ENCODE measurements around the gene FADS3. TPM values are rescaled to one million over a fixed set of nuclear protein-coding genes. Genes with fewer than 3 reads are reported as not detected.

FADS3 gene
- total RNA-seq, 1 donor from 2014 or later = 22.6 TPM

- no peak for DNase-seq (ENCODE audit: low spot score)
These were observed 53.8 kb downstream of the FADS3 start for GRCh38 chr11:61837411-61838005.

DNA sequence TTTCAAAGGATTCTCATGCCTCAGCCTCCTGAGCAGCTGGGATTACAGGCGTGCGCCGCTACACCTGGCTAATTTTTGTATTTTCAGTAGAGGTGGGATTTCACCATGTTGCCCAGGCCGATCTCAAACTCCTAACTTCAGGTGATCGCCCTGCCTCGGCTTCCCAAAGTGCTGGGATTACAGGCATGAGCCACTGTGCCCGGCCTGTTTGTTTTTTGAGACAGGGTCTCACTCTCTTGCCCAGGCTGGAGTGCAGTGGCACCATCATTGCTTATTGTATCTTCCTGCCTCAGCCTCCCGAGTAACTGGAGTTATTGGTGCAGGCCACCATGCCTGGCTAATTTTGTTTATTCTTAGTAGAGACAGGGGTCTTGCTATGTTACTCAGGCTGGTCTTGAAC lies 55.2 kb downstream of the FADS3 start:
- no peak for DNase-seq (ENCODE audit: low spot score)

DNA sequence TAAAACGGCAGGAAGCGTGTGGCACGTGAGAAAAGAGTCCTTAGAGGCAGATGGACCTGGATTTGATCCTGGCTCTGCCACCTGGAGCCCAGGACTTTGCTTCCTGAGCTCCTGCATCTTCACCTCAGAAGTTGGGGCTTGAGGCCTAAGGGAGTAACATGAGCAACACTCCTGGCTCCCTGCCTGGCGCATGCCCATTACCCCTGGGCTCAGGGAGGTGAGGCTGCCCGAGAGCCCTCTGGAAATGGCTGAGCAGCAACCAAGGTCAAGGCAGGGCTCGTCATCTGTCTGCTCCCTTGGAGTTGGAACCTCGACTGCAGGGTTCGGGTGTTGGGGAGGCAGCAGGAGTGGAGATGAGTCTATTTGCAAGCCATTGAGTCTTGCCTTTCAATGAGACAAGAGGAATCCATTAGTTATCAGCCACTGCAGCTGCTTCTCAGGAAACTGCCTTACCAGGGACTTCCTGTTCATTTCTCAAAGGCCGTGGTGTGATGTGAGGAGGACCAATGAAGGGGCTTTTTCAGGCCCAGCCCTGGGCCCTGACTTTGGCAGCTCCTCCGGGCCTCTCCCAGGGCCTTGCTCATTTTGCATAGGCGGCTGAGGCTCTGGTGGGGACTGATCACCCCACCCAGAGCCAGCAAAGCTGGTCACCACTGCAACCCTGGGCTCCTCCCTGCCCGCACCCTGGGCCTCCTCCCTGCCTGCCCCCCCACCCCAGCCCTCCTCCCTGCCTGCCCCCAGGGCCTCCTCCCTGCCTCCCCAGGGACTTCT lies 56.9 kb downstream of the FADS3 start:
- DNase-seq (ENCODE audit: low spot score) = peak; percentile 34

DNA sequence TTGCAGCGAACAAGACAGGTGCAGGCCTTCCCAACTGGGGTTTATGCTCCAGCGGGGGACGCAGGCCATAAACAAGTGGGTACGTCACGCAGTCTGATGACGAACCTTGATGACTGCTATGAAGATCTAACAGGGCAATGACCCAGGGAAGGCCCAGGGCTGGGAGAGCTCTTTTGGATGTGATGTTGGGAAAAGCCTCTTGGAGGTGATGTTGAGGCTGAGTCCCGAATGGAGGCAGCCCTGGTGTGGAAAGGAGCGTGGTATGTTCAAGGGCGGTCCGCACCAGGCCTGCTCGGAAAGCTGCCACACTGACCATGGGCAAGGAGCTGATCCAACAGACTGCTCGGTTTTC lies 57.4 kb downstream of the FADS3 start:
- DNase-seq (ENCODE audit: low spot score) = no peak

DNA sequence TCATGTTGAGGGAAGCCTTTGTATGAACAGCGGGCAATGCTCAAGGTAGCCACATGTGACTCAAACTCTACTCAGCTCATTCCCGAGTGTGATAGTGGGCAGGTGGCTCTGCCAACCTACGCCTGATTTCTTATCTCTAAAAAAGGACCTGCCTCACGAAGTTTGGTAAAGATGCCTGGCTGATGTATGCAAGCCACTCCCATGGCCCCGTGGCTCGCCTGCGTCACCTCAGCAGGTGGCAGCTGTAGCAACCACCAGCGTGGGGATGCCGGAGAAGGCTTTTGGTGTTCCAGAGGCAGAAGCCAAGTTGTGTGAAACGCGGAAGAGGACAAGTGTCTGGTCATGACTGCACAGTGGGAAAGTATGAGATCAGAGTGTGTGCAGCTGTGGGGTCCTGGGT lies 57.9 kb downstream of the FADS3 start:
- DNase-seq (ENCODE audit: low spot score) = no peak

DNA sequence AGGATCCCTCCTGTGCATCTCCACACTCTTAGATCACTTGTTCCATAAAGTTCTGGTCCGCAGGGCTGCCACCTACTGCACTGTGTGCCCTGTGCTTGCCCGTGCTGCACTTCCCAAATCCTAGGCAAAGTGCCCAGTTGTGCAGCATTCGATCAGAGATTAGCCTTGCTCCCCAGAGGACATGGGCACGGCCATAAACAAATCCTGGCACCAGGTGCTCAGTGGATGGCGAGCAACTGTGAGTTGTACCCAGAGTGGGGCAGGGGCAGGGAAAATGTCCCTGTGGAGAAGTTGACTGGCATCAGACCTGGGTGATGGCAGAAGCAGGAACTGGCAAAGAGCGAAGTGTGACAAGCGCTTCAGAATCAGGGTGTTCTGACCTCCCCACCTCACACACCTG lies 58.6 kb downstream of the FADS3 start:
- no peak for DNase-seq (ENCODE audit: low spot score)

GRCh38 chr11:61832207-61832606 lies 59.1 kb downstream of the FADS3 start:
- DNase-seq (ENCODE audit: low spot score) = no peak

DNA sequence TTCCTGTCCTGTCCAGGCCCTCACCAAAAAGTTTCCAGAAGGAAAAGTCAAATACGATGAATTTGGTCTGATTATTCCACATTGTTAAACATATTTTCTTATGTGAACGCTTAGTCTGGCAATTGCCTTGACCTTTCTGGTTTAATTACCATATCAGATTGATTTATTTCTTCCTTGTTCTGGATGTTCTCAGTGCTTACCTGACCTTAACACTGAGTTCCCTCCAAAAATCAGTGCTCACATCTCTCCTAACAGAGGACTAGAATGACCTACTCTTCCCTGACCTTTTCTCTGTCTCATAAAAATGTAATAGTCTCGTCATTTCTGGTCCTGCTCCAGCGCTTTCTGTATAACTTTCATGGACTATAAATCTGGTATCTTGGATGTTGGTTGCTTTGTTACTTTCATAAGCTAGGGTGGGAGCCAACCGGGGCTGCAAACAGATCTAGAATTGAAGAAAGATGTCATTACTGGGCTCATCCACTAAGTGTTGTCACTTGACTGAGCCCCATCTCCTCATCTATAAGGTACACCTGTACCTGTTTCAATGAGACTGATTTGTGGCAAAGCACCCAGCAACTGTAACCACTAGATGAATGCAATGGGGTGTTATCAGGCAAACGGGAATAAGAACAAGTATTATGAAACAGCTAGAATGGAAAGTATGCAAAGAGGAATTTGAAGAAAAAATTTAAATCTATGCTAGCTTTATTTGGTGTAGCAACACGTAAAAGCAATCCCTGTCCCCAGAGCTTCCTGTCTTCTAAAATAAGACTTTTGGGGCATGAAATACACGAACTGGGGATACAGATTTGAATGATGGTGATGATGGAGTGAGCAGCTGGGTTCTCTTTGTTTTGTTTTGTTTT lies 60.9 kb downstream of the FADS3 start:
- DNase-seq (ENCODE audit: low spot score) = no peak

- DNase-seq (ENCODE audit: low spot score) = no peak
These were observed 61.5 kb downstream of the FADS3 start for GRCh38 chr11:61829806-61830205.

- DNase-seq (ENCODE audit: low spot score) = no peak
These were observed 62.5 kb downstream of the FADS3 start for GRCh38 chr11:61828629-61829407.

DNA sequence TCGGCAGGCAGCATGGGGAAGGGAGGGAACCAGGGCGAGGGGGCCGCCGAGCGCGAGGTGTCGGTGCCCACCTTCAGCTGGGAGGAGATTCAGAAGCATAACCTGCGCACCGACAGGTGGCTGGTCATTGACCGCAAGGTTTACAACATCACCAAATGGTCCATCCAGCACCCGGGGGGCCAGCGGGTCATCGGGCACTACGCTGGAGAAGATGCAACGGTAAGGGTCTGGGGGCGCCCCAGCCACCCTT lies 63.0 kb downstream of the FADS3 start:
- no peak for DNase-seq (ENCODE audit: low spot score)

DNA sequence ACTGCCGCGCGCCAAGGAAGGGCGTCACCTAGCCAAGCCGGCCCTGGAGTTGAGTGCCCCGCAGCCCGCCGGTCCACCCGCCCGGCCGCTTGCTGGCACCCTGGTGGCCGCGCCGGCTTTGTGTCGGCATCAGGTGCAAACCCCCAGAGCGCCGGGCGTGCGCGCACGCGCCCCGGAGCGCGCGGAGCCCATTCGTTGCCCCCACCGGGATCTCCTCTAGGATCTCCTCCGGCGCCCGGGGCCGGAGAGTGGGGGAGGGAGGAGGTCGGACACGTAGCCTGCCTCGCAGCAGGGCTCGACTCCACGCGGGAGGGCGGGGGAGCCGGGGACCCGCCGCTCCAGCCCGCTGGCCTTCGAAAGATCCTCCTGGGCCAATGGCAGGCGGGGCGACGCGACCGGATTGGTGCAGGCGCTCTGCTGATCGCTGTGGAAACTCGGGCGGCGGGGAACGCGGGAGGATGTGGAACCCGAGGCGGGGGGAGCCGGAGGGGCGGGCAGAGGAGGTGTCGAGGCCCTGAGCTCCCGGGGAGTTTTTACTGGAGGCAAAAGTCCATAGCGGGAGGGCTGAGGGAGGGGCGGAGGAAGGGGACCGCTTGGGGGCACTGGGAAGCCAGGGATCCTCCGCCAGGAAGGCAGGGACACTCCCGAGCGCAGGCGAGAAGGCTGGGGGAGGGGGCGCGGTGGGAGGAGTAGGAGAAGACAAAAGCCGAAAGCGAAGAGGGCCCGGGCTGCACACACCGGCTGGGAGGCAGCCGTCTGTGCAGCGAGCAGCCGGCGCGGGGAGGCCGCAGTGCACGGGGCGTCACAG lies 63.6 kb downstream of the FADS3 start, which contains the start of gene FADS2:
Gene FADS2 (plus strand): TSS at position 730 of the 808 bp plus-strand sequence. CDS start 91 bp downstream, outside the sequence.
- DNase-seq (ENCODE audit: low spot score) = peak; percentile 86

GRCh38 chr11:61826930-61827570 lies 64.3 kb downstream of the FADS3 start:
- DNase-seq (ENCODE audit: low spot score) = no peak

Other genes starting within 250 kb of the FADS3 start
- 10.6 TPM for gene DAGLA, start 211.2 kb downstream of the FADS3 start, total RNA-seq
- 320 TPM for gene MYRF, start 138.9 kb downstream of the FADS3 start, total RNA-seq
- gene TMEM258, start 98.9 kb downstream of the FADS3 start, total RNA-seq = 116 TPM
- gene FEN1, start 98.6 kb downstream of the FADS3 start, total RNA-seq = 7.7 TPM
- 23.4 TPM for gene FADS1, start 74.5 kb downstream of the FADS3 start, total RNA-seq
- gene FADS2, start 63.2 kb downstream of the FADS3 start, total RNA-seq = 34.5 TPM
- 12.1 TPM for gene RAB3IL1, start 26.0 kb upstream of the FADS3 start, total RNA-seq
- 2.8 TPM for gene BEST1, start 58.8 kb upstream of the FADS3 start, total RNA-seq
- 2,359 TPM for gene FTH1, start 76.1 kb upstream of the FADS3 start, total RNA-seq
- gene INCENP, start 232.5 kb upstream of the FADS3 start, total RNA-seq = 22.8 TPM

All from mucosa of gallbladder (tissue), 1 donor.